CD14-positive monocyte (primary cell): Measurements from ENCODE around the gene FRAS1. TPM values are rescaled to one million over a fixed set of nuclear protein-coding genes. Genes with fewer than 3 reads are reported as not detected.

ENCODE experiments used
- DNase-seq, 3 donors: peaks; one replicate each; pipeline ENCODE4 v3.0.0-alpha.2; 2011 to 2022
- H2AFZ ChIP-seq: 2 replicates; pipeline ENCODE4 v1.6.0; 2012; ENCODE audit warnings: mild to moderate bottlenecking, low read depth, low read length, inconsistent platforms; ENCODE audit not compliant: insufficient read depth, poor library complexity, severe bottlenecking
- H3K27ac ChIP-seq, 2 donors: 1 replicate in 1 of 2; 2 replicates in 1 of 2; pipeline ENCODE4 v1.5.1; 2012 to 2013; ENCODE audit warnings: low read length in 2 of 2, control low read depth in 1 of 2, inconsistent platforms in 1 of 2, low read depth in 1 of 2, mild to moderate bottlenecking in 1 of 2
- H3K27me3 ChIP-seq, 2 donors: one replicate each; pipeline versions ENCODE4 v1.6.0 to v1.6.1; 2011 to 2013; ENCODE audit warnings: low read length in 2 of 2; ENCODE audit not compliant: control insufficient read depth in 2 of 2, insufficient read depth in 2 of 2
- H3K36me3 ChIP-seq, 2 donors: replicated peaks in 1 of 2; 1 replicate in 1 of 2; 2 replicates in 1 of 2; pipeline versions ENCODE4 v1.5.1 to v1.6.1; 2012 to 2013; ENCODE audit warnings: low read length in 2 of 2, control low read depth in 1 of 2, inconsistent platforms in 1 of 2, mild to moderate bottlenecking in 1 of 2; ENCODE audit not compliant: insufficient read depth in 2 of 2, control insufficient read depth in 1 of 2
- H3K4me1 ChIP-seq, 2 donors: 1 replicate in 1 of 2; 2 replicates in 1 of 2; pipeline versions ENCODE4 v1.5.1 to v1.6.1; 2012 to 2013; ENCODE audit warnings: low read length in 2 of 2, control low read depth in 1 of 2, inconsistent platforms in 1 of 2, mild to moderate bottlenecking in 1 of 2, moderate library complexity in 1 of 2; ENCODE audit not compliant: insufficient read depth in 2 of 2, control insufficient read depth in 1 of 2
- H3K4me2 ChIP-seq: replicated peaks from 2 replicates; pipeline ENCODE3; 2012; ENCODE audit warnings: low read length, moderate library complexity, mild to moderate bottlenecking; ENCODE audit not compliant: poor library complexity, severe bottlenecking; ENCODE audit errors: extremely low read depth
- H3K4me3 ChIP-seq, 3 experiments: fragments of 200-600 bp in 1 of 3; sonication (generic) in 1 of 3; replicated peaks in 1 of 3; 1 replicate in 2 of 3; 2 replicates in 1 of 3; pipeline ENCODE4 v1.5.1; 2011 to 2013; ENCODE audit warnings: low read length in 3 of 3, mild to moderate bottlenecking in 3 of 3, control low read depth in 2 of 3, low read depth in 2 of 3, inconsistent platforms in 1 of 3, moderate library complexity in 1 of 3
- H3K79me2 ChIP-seq: 2 replicates; pipeline ENCODE4 v1.6.0; 2012; ENCODE audit warnings: mild to moderate bottlenecking, control low read depth, inconsistent platforms, low read length, moderate library complexity; ENCODE audit not compliant: insufficient read depth
- H3K9ac ChIP-seq: 2 replicates; pipeline ENCODE4 v1.6.0; 2017; ENCODE audit warnings: low read length, mild to moderate bottlenecking; ENCODE audit not compliant: insufficient read depth, poor library complexity, severe bottlenecking
- H3K9me3 ChIP-seq, 2 donors: replicated peaks in 1 of 2; 1 replicate in 1 of 2; 2 replicates in 1 of 2; pipeline versions ENCODE4 v1.5.1 to v1.6.1; 2012 to 2013; ENCODE audit warnings: low read length in 2 of 2, control low read depth in 1 of 2; ENCODE audit not compliant: control insufficient read depth in 1 of 2, insufficient read depth in 1 of 2
- H4K20me1 ChIP-seq: 2 replicates; pipeline ENCODE4 v1.6.0; 2012; ENCODE audit warnings: mild to moderate bottlenecking, low read length, control low read depth, moderate library complexity; ENCODE audit not compliant: insufficient read depth
- H3K27ac Mint-ChIP-seq, 7 donors: one replicate each; pipeline ENCODE4 v1.8.0; 2020; ENCODE audit warnings: mild to moderate bottlenecking in 7 of 7, mixed read lengths in 7 of 7, moderate library complexity in 6 of 7, inconsistent platforms in 2 of 7
- H3K27me3 Mint-ChIP-seq, 3 donors: one replicate each; pipeline ENCODE4 v1.8.0; 2021 to 2022; ENCODE audit warnings: low read depth in 3 of 3, mild to moderate bottlenecking in 3 of 3, mixed read lengths in 3 of 3, moderate library complexity in 3 of 3, inconsistent platforms in 1 of 3
- H3K36me3 Mint-ChIP-seq, 2 donors: one replicate each; pipeline ENCODE4 v1.8.0; 2020; ENCODE audit warnings: mixed read lengths in 2 of 2, inconsistent platforms in 1 of 2, mild to moderate bottlenecking in 1 of 2
- H3K4me1 Mint-ChIP-seq: one replicate; pipeline ENCODE4 v1.8.0; 2020; ENCODE audit warnings: mild to moderate bottlenecking, mixed read lengths
- H3K4me3 Mint-ChIP-seq, 2 donors: one replicate each; pipeline ENCODE4 v1.8.0; 2020; ENCODE audit warnings: mild to moderate bottlenecking in 2 of 2, mixed read lengths in 2 of 2, moderate library complexity in 1 of 2
- H3K9me3 Mint-ChIP-seq, 7 donors: one replicate each; pipeline ENCODE4 v1.8.0; 2020 to 2022; ENCODE audit warnings: mixed read lengths in 7 of 7, mild to moderate bottlenecking in 6 of 7, moderate library complexity in 6 of 7, inconsistent platforms in 2 of 7
- CTCF ChIP-seq: fragments of 200-600 bp; IDR thresholded peaks from one replicate; pipeline ENCODE4 v1.8.0; 2022; ENCODE audit warnings: antibody characterized with exemption, mild to moderate bottlenecking
- WGBS: methylation state at CpG from one replicate; pipeline ENCODE4 v1.1.5; 2013; ENCODE audit warnings: missing lambda C conversion rate; ENCODE audit not compliant: insufficient coverage; 5-methylcytosine and 5-hydroxymethylcytosine counted together
- intact Hi-C, 2 donors: fragments of 100-400 bp; cut with micrococcal nuclease; formaldehyde crosslinking; loops; one replicate each; pipeline versions ENCODE4 v1.15.0 to v1.15.1; 2023
- polyA plus RNA-seq, 3 donors: library from polyadenylated mRNA; depleted of rRNA in 1 of 3; unstranded in 2 of 3; stranded (reverse) in 1 of 3; fragments of 300-500 nt in 2 of 3; fragments of >200 nt in 1 of 3; fragmentation: Illumina TruSeq in 2 of 3; gene quantifications; 1 replicate in 2 of 3; 2 replicates in 1 of 3; pipeline ENCODE4 v1.2.3, GENCODE V29; 2012 to 2021

FRAS1 gene
- polyA plus RNA-seq, 3 donors, result not detected

DNA sequence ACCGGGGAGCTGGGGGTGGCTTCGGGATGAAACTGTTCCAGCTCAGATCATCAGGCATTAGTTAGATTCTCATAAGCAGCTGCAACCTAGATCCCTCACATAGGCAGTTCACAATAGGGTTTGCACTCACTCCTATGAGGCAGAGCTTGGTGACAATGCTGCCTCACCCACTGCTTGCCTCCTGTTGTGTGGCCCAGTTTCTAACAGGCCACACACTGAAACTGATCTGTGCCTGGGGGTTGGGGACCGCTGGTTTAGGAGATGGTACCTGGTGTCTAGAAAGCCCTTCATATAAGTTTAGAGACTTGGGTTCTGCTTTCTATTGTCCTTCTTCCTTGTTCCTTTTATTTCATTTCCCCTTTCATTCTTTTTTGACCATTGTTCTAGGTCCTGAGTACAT lies 234.2 kb downstream of the FRAS1 start:
- Histone ChIP-seq H3K27ac (no peak overlapping the region), H3K4me1 (no peaks in the 10 kb centered on the region), H4K20me1 (no peaks in the 10 kb centered on the region), H3K36me3 (no peaks in the 10 kb centered on the region), H3K9ac (no peak overlapping the region), H3K4me3 (no peak overlapping the region), H3K4me2 (no peak overlapping the region), H3K9me3 (no peaks in the 10 kb centered on the region), H3K79me2 (no peaks in the 10 kb centered on the region), H2AFZ (no peak overlapping the region), H3K27me3 (no peaks in the 10 kb centered on the region)
- intact Hi-C loops, result no loop called here
- 100% methylated on average over 2 of the region's 3 CpGs for WGBS
- Mint-ChIP-seq H3K4me3 (no peak overlapping the region), H3K4me1 (no peaks in the 10 kb centered on the region), H3K27ac (no peak overlapping the region), H3K27me3 (no peaks in the 10 kb centered on the region), H3K36me3 (no peaks in the 10 kb centered on the region), H3K9me3 (peaks cover 0 to 7% (median 2%) of the 10 kb centered on the region in 7 donors)
- TF ChIP-seq CTCF, result no peak
- DNase-seq, result no peak

DNA sequence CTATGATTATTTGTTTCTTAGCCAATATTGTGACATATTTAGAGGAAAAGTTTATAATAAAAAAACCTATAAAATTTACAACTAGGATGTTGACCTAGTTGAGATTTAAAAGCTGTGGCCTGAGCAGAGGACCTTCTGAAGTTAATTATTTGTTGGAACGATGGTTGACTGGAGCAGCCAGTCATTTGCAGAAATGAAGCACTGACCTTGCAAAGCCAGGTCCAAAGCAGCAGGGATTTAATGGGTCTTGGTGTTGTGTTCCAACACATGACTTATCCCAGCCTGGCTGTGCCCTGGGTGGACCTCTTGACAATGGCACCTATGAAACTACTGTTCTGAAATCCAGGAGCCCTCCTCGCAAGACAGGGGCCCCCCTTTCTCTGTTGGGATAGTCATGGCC lies 235.2 kb downstream of the FRAS1 start:
- Histone ChIP-seq H2AFZ (no peak overlapping the region), H3K4me1 (no peaks in the 10 kb centered on the region), H3K27ac (no peak overlapping the region), H3K4me2 (no peak overlapping the region), H3K9me3 (no peaks in the 10 kb centered on the region), H3K27me3 (no peaks in the 10 kb centered on the region), H3K36me3 (no peaks in the 10 kb centered on the region), H4K20me1 (no peaks in the 10 kb centered on the region), H3K4me3 (no peak overlapping the region), H3K9ac (no peak overlapping the region), H3K79me2 (no peaks in the 10 kb centered on the region)
- intact Hi-C loops, result no loop called here
- no peaks in the 10 kb centered on the region for H3K36me3 Mint-ChIP-seq
- no peak for DNase-seq
- H3K4me1 Mint-ChIP-seq, result peaks cover 7% of the 10 kb centered on the region
- H3K27me3 Mint-ChIP-seq, result no peaks in the 10 kb centered on the region
- H3K27ac Mint-ChIP-seq, result no peak overlapping the region
- TF ChIP-seq CTCF, result no peak
- H3K4me3 Mint-ChIP-seq, result no peak overlapping the region
- peaks cover 0 to 2% (median 0%) of the 10 kb centered on the region in 7 donors for H3K9me3 Mint-ChIP-seq
- 92% methylated on average over 2 of the region's 2 CpGs for WGBS
